ENCODE measurements around the gene NEURL4. TPM values are rescaled to one million over a fixed set of nuclear protein-coding genes. Genes with fewer than 3 reads are reported as not detected.

The NEURL4 gene
- total RNA-seq, 1 donor from 2014 or later = 19.3 TPM

DNA sequence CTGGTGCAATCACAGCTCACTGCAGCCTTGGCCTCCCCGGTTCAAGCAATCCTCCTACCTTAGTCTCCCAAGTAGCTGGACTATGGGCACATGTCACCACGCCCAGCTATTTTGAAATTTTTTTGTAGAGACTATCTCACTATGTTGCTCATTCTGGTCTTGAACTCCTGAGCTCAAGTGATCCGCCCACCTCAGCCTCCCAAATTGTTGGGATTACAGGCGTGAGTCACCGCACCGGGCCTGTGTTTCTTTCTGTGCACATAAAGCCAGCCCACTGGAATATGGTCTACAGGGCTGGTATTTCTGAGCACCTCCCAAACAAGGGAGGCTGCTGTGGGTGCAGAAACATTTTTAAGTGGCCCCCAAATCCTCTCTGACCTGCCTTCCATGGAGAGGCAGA lies 34.2 kb upstream of the NEURL4 start:
- no peak overlapping the region for H3K4me3 ChIP-seq (ENCODE audit: low read depth, low read length)
- no peak for DNase-seq (ENCODE audit: low read depth)
- TF ChIP-seq, protein P1, sequence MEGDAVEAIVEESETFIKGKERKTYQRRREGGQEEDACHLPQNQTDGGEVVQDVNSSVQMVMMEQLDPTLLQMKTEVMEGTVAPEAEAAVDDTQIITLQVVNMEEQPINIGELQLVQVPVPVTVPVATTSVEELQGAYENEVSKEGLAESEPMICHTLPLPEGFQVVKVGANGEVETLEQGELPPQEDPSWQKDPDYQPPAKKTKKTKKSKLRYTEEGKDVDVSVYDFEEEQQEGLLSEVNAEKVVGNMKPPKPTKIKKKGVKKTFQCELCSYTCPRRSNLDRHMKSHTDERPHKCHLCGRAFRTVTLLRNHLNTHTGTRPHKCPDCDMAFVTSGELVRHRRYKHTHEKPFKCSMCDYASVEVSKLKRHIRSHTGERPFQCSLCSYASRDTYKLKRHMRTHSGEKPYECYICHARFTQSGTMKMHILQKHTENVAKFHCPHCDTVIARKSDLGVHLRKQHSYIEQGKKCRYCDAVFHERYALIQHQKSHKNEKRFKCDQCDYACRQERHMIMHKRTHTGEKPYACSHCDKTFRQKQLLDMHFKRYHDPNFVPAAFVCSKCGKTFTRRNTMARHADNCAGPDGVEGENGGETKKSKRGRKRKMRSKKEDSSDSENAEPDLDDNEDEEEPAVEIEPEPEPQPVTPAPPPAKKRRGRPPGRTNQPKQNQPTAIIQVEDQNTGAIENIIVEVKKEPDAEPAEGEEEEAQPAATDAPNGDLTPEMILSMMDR (conservative IDR thresholded peaks at IDR 0.05; ENCODE audit: low read depth, low read length) = no peak

- TF ChIP-seq, protein P1 (conservative IDR thresholded peaks at IDR 0.05; ENCODE audit: low read depth, low read length) = no peak
- DNase-seq (ENCODE audit: low read depth) = no peak
- no peak overlapping the region for H3K4me3 ChIP-seq (ENCODE audit: low read depth, low read length)
Observed at GRCh38 chr17:7361906-7362305, 32.8 kb upstream of the NEURL4 start.

GRCh38 chr17:7357381-7357780 lies 28.2 kb upstream of the NEURL4 start:
- TF ChIP-seq, protein P1 (conservative IDR thresholded peaks at IDR 0.05; ENCODE audit: low read depth, low read length) = no peak
- no peak for DNase-seq (ENCODE audit: low read depth)
- no peak overlapping the region for H3K4me3 ChIP-seq (ENCODE audit: low read depth, low read length)

DNA sequence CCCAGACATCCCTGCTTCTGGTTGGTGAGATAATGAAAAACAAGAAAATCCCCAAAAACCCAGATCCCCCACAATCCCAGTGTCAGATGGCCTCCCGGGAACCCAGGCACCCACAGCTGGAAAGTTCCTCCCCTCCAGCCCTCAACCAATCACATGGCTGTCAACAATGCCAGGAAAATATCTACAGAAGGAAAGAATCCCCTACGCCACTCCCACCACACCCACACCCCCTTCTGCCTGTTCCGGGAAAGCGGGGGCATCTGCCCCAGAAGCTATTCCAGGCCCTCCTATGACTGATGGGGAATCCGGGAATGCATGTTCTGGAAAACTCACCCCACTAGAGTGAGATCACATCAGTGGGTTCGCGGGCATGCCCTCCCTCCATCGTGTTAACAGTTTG lies 27.6 kb upstream of the NEURL4 start:
- no peak for DNase-seq (ENCODE audit: low read depth)
- TF ChIP-seq, protein P1 (conservative IDR thresholded peaks at IDR 0.05; ENCODE audit: low read depth, low read length) = no peak
- no peak overlapping the region for H3K4me3 ChIP-seq (ENCODE audit: low read depth, low read length)

DNA sequence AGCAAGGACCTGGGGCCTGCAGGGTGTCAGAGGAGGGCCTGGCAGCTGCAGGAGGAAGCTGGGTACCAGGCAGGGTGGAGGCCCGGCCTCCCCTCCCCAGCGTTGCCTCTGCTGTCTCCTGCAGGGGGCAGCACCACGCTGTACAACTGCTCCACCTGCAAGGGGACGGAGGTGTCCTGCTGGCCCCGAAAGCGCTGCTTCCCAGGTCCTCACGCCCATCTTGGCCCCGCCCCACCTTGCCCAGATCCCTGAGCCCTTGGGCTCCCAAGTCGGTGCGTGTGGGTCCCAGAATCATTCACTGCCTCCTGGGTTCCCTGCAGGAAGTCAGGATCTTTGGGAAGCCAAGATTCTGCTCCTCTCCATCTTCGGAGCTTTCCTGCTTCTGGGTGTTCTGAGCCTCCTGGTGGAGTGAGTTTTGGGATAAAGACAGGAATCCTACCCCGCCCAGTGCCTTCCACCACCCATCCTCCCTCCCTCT lies 27.0 kb upstream of the NEURL4 start:
- H3K4me3 ChIP-seq (ENCODE audit: low read depth, low read length) = no peak overlapping the region
- no peak for DNase-seq (ENCODE audit: low read depth)
- TF ChIP-seq, protein P1 (conservative IDR thresholded peaks at IDR 0.05; ENCODE audit: low read depth, low read length) = peak; percentile 88

DNA sequence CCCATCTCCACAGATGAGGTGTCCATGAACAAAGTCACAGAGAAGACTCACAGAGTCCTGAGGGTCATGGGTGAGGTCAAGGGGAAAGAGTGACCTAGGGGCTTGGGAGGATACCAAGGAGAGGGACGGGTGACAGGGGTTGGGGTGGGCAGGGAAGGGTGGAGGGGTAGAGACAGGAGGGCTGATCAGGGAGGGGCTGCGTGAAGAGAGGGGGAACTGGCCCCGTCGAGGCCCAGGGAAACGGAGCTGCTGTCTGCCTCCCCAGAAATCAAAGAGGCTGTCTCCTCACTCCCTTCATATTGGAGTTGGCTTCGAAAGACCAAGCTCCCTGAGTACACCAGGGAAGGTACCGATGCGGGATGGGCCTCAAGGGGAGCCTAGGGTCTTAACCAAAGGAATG lies 26.4 kb upstream of the NEURL4 start:
- no peak overlapping the region for H3K4me3 ChIP-seq (ENCODE audit: low read depth, low read length)
- DNase-seq (ENCODE audit: low read depth) = no peak
- TF ChIP-seq, protein P1 (conservative IDR thresholded peaks at IDR 0.05; ENCODE audit: low read depth, low read length) = no peak

- DNase-seq (ENCODE audit: low read depth) = no peak
- TF ChIP-seq, protein P1 (conservative IDR thresholded peaks at IDR 0.05; ENCODE audit: low read depth, low read length) = no peak
Observed at GRCh38 chr17:7355053-7355452, 25.9 kb upstream of the NEURL4 start, which contains the start of gene TMEM95. TMEM95 (plus strand) TSS chr17:7355156; CDS start chr17:7355205, 49 bp downstream.

More at GRCh38 chr17:7355053-7355452, 25.9 kb upstream of the NEURL4 start, which contains the start of gene TMEM95:
- H3K4me3 ChIP-seq (ENCODE audit: low read depth, low read length) = no peak within 1 kb of the TSS

Data from epithelial cell of proximal tubule (primary cell).